GM12878 (cell line): ENCODE measurements around the gene TXNRD1. TPM values are rescaled to one million over a fixed set of nuclear protein-coding genes. Genes with fewer than 3 reads are reported as not detected.

Experiments
- ATAC-seq: fragments of 200-7000 bp; cut with Tn5 transposase; 3 replicates; pipeline ENCODE4 v1.9.1; 2020; ENCODE audit warnings: mild to moderate bottlenecking, moderate library complexity
- BruUV-seq: library from RNA; stranded (reverse); fragments of 400-500 nt; replicated peaks from 2 replicates; lab custom pipeline; 2021; lab: Mats Ljungman, UMichigan
- CTCF ChIA-PET: fragments of 300-600 bp; sonication (Branson Sonifier 250); formaldehyde crosslinking; extraction: SDS; loops from one replicate; lab custom pipeline; 2021; ENCODE audit warnings: inconsistent platforms; lab: Yijun Ruan, JAX
- POLR2A ChIA-PET: fragments of 350-600 bp; formaldehyde crosslinking; extraction: SDS; loops from one replicate; lab custom pipeline; 2021; ENCODE audit warnings: inconsistent platforms; lab: Charles Lee
- RAD21 ChIA-PET: fragments of 300-600 bp; sonication (Branson Sonifier 250); formaldehyde crosslinking; loops from one replicate; lab custom pipeline; 2023; ENCODE audit warnings: antibody characterized with exemption; ENCODE audit not compliant: unreplicated experiment; lab: Charles Lee
- SMC1A ChIA-PET: fragments of 300-600 bp; sonication (Branson Sonifier 250); formaldehyde crosslinking; loops from one replicate; lab custom pipeline; 2023; ENCODE audit not compliant: unreplicated experiment, uncharacterized antibody; lab: Charles Lee
- DNase-seq: peaks from one replicate; pipeline ENCODE4 v3.0.0-alpha.2; 2011; ENCODE audit warnings: low read depth, low spot score
- FAIRE-seq: peaks from 3 replicates; lab custom pipeline; 2011; peaks lifted over from hg19 to GRCh38; lab: Jason Lieb, UNC
- H2AFZ ChIP-seq: 2 replicates; pipeline ENCODE4 v1.6.0; 2011; ENCODE audit warnings: low read depth, low read length, control low read depth; ENCODE audit not compliant: control insufficient read depth
- H3K27ac ChIP-seq: 2 replicates; pipeline ENCODE4 v1.5.1; 2011; ENCODE audit warnings: control low read depth; ENCODE audit not compliant: control insufficient read depth, insufficient read depth
- H3K27me3 ChIP-seq, 2 experiments: replicated peaks in 1 of 2; 2 replicates each; pipeline versions ENCODE4 v1.6.0 to v1.6.1; 2011; ENCODE audit warnings: low read length in 1 of 2; ENCODE audit not compliant: control insufficient read depth in 2 of 2, insufficient read depth in 2 of 2
- H3K36me3 ChIP-seq, 2 experiments: 2 replicates each; pipeline ENCODE4 v1.5.1; 2011; ENCODE audit warnings: low read length in 1 of 2; ENCODE audit not compliant: control insufficient read depth in 2 of 2, insufficient read depth in 2 of 2
- H3K4me1 ChIP-seq: 2 replicates; pipeline ENCODE4 v1.6.1; 2011; ENCODE audit warnings: mild to moderate bottlenecking, low read length, moderate library complexity, mixed read lengths; ENCODE audit not compliant: control insufficient read depth, insufficient read depth
- H3K4me2 ChIP-seq: 2 replicates; pipeline ENCODE4 v1.6.0; 2011; ENCODE audit warnings: control low read depth; ENCODE audit not compliant: control insufficient read depth, insufficient read depth
- H3K4me3 ChIP-seq: fragments of 200-600 bp; sonication (generic); 2 replicates; pipeline ENCODE4 v1.5.1; 2016
- H3K79me2 ChIP-seq: 2 replicates; pipeline ENCODE4 v1.6.0; 2011; ENCODE audit warnings: low read length; ENCODE audit not compliant: control insufficient read depth, insufficient read depth
- H3K9ac ChIP-seq: 2 replicates; pipeline ENCODE4 v1.8.0; 2011; ENCODE audit warnings: low read length, control low read depth, mixed read lengths; ENCODE audit not compliant: control insufficient read depth, insufficient read depth
- H3K9me3 ChIP-seq: replicated peaks from 3 replicates; pipeline ENCODE4 v1.5.1; 2011; ENCODE audit warnings: mild to moderate bottlenecking, low read length; ENCODE audit not compliant: control insufficient read depth, insufficient read depth
- H4K20me1 ChIP-seq: 2 replicates; pipeline ENCODE4 v1.6.0; 2011; ENCODE audit not compliant: control insufficient read depth, insufficient read depth
- BRCA1 ChIP-seq: IDR thresholded peaks from 2 replicates; pipeline ENCODE4 v1.6.1; 2011; ENCODE audit warnings: low read depth, low read length, improper control_type of control experiment
- CEBPB ChIP-seq, 2 experiments: fragments of 150-350 bp in 1 of 2; IDR thresholded peaks; 2 replicates each; pipeline ENCODE4 v1.6.1; 2012 to 2014; ENCODE audit warnings: low read depth in 2 of 2, low read length in 2 of 2, borderline replicate concordance in 1 of 2, inconsistent platforms in 1 of 2
- CUX1 ChIP-seq: IDR thresholded peaks from 2 replicates; pipeline ENCODE4 v1.6.1; 2012; ENCODE audit warnings: improper control_type of control experiment, low read depth, low read length; ENCODE audit not compliant: insufficient replicate concordance
- EZH2 ChIP-seq: IDR thresholded peaks from 2 replicates; pipeline ENCODE4 v1.6.1; 2012; ENCODE audit warnings: low read depth, mild to moderate bottlenecking, control low read depth, inconsistent platforms, low read length, borderline replicate concordance; ENCODE audit not compliant: control insufficient read depth
- GATAD2B ChIP-seq: fragments of 450-650 bp; conservative IDR thresholded peaks from 2 replicates; pipeline ENCODE4 v1.6.1; 2017; ENCODE audit warnings: low read depth, mild to moderate bottlenecking, moderate library complexity
- PML ChIP-seq: IDR thresholded peaks from 2 replicates; pipeline ENCODE4 v1.6.1; 2012; ENCODE audit warnings: low read length, inconsistent platforms
- PRDM15 ChIP-seq: fragments of 450-650 bp; formaldehyde crosslinking; IDR thresholded peaks from 2 replicates; pipeline ENCODE4 v1.4.0; 2020; ENCODE audit warnings: mild to moderate bottlenecking, moderate library complexity
- SMARCA5 ChIP-seq: fragments of 450-650 bp; IDR thresholded peaks from 2 replicates; pipeline ENCODE4 v1.6.1; 2017; ENCODE audit warnings: mild to moderate bottlenecking
- SUPT20H ChIP-seq: IDR thresholded peaks from 2 replicates; pipeline ENCODE4 v1.6.1; 2011; ENCODE audit warnings: low read depth, mild to moderate bottlenecking, low read length, moderate library complexity, borderline replicate concordance; ENCODE audit not compliant: control insufficient read depth
- ZBTB33 ChIP-seq: fragments of 450-650 bp; IDR thresholded peaks from 2 replicates; pipeline ENCODE4 v1.6.1; 2017; ENCODE audit warnings: mild to moderate bottlenecking
- ZNF384 ChIP-seq: IDR thresholded peaks from 2 replicates; pipeline ENCODE4 v1.6.1; 2012; ENCODE audit warnings: low read depth, mild to moderate bottlenecking, low read length, improper control_type of control experiment, borderline replicate concordance
- WGBS: methylation state at CpG from one replicate; pipeline ENCODE4 v1.1.6; 2016; ENCODE audit warnings: low lambda C conversion rate; ENCODE audit not compliant: insufficient replicate concordance, insufficient coverage; ENCODE audit errors: missing lambda C conversion rate; 5-methylcytosine and 5-hydroxymethylcytosine counted together
- in situ Hi-C: fragments of 300-500 bp; cut with MboI; formaldehyde crosslinking; loops from 9 replicates; pipeline ENCODE4 v1.14.3; 2018; ENCODE audit warnings: mixed read lengths
- intact Hi-C: fragments of 100-400 bp; cut with micrococcal nuclease; formaldehyde crosslinking; loops from one replicate; pipeline ENCODE4 v1.14.2; 2022; ENCODE audit not compliant: unreplicated experiment
- polyA plus RNA-seq, 11 experiments: library from polyadenylated mRNA; depleted of rRNA in 4 of 11; unstranded in 6 of 11; stranded (reverse) in 5 of 11; fragments of >200 nt; fragmentation: Nextera tagmentation in 4 of 11; fragmentation: Illumina TruSeq in 1 of 11; extraction: Ambion mirVana in 4 of 11; extraction: Trizol in 1 of 11; gene quantifications; 1 replicate in 1 of 11; 2 replicates in 10 of 11; pipeline versions ENCODE4 v1.2.1 to v1.2.3, GENCODE V29; 2011 to 2016; ENCODE audit warnings: inconsistent platforms in 2 of 11, missing spikeins in 2 of 11, low read depth in 1 of 11
- total RNA-seq, 4 experiments: library from RNA; depleted of rRNA in 3 of 4; stranded (reverse); fragments of >200 nt in 3 of 4; fragmentation: Illumina TruSeq in 1 of 4; extraction: Trizol in 1 of 4; gene quantifications; 2 replicates each; pipeline versions ENCODE4 v1.2.1 to v1.2.3, GENCODE V29; 2013 to 2021

TXNRD1 gene
- total and polyA plus RNA-seq, 10 of the 15 experiments (the other 5 are each of a cell fraction or from before 2014, with no cell fraction given) = 52.6 to 84.6 (median 67.8) TPM

GRCh38 chr12:104273503-104273902, 57.9 kb downstream of the TXNRD1 start:
- H3K36me3 ChIP-seq = no peaks in the 10 kb centered on the region
- in situ Hi-C loops = no loop called here
- no peak overlapping the region for H2AFZ ChIP-seq
- SMC1A ChIA-PET = interaction anchor here (1.3 kb wide), 1 partner anchor 11 kb away, joined by 3 read pairs; no protein-coding TSS in a partner anchor
- no peak overlapping the region for H3K4me3 ChIP-seq
- H3K79me2 ChIP-seq = no peaks in the 10 kb centered on the region
- POLR2A ChIA-PET = interaction anchor here (5.8 kb wide), 1 partner anchor 14 kb away, joined by 56 read pairs; no protein-coding TSS in a partner anchor
- DNase-seq (no peak), FAIRE-seq (no peak), ATAC-seq (no peak)
- CTCF ChIA-PET = no interaction called here
- RAD21 ChIA-PET = no interaction called here
- intact Hi-C loops = no loop called here
- H3K27me3 ChIP-seq = no peaks in the 10 kb centered on the region
- H3K27ac ChIP-seq = no peak overlapping the region
- H3K4me1 ChIP-seq = peaks cover 11% of the 10 kb centered on the region
- no peaks in the 10 kb centered on the region for H3K9me3 ChIP-seq
- no TSS peak for BruUV-seq
- 88% methylated on average over 11 of the region's 11 CpGs for WGBS
- H3K4me2 ChIP-seq = no peak overlapping the region
- no peaks in the 10 kb centered on the region for H4K20me1 ChIP-seq
- no peak overlapping the region for H3K9ac ChIP-seq
- no peak for TF ChIP-seq PRDM15
- no peak for TF ChIP-seq ZBTB33
- TF ChIP-seq CUX1 = no peak
- no peak for TF ChIP-seq GATAD2B
- TF ChIP-seq CEBPB (IDR thresholded peaks at IDR 0.05; ENCODE audit: borderline replicate concordance in 1 of 2, low read depth in 2 of 2, low read length in 2 of 2) = no peak
- no peak for TF ChIP-seq EZH2
- no peak for TF ChIP-seq PML
- TF ChIP-seq ZNF384 = no peak
- TF ChIP-seq SUPT20H = no peak
- no peak for TF ChIP-seq SMARCA5
- TF ChIP-seq BRCA1 = no peak
